NB4 (cell line): ENCODE data around the gene MYO15B.

ENCODE experiments used
- CTCF ChIP-seq: IDR thresholded peaks from one replicate; pipeline ENCODE4 v1.5.1; 2012; ENCODE audit warnings: low read depth, low read length
- MYC ChIP-seq: IDR thresholded peaks from 2 replicates; pipeline ENCODE4 v1.6.1; 2011; ENCODE audit warnings: low read depth, low read length
- POLR2A ChIP-seq: IDR thresholded peaks from 2 replicates; pipeline ENCODE4 v1.6.1; 2011; ENCODE audit warnings: mild to moderate bottlenecking; ENCODE audit not compliant: insufficient read length; ENCODE audit errors: extremely low read depth

- no peak for TF ChIP-seq POLR2A
- no peak for TF ChIP-seq CTCF
- no peak for TF ChIP-seq MYC
Observed at GRCh38 chr17:75561927-75562603, 25.5 kb upstream of the MYO15B start.
